Suprapubic skin (tissue), 4 donors: ENCODE results near the gene RPS6KA2.

Source experiments
- CTCF ChIP-seq, 2 donors: fragments of 200-600 bp in 1 of 2; fragments of 450-650 bp in 1 of 2; sonication (generic) in 1 of 2; IDR thresholded peaks; one replicate each; pipeline ENCODE4 v1.5.1; 2016 to 2019; ENCODE audit warnings: antibody characterized with exemption in 2 of 2, mild to moderate bottlenecking in 1 of 2, moderate library complexity in 1 of 2
- EP300 ChIP-seq: sonication (generic); formaldehyde crosslinking; IDR thresholded peaks from one replicate; pipeline ENCODE4 v1.6.1; 2017; ENCODE audit warnings: antibody characterized with exemption
- POLR2A ChIP-seq, 2 donors: fragments of 450-650 bp; IDR thresholded peaks; one replicate each; pipeline ENCODE4 v1.6.1; 2017; ENCODE audit warnings: antibody characterized with exemption in 2 of 2, mild to moderate bottlenecking in 2 of 2, moderate library complexity in 2 of 2
- POLR2AphosphoS5 ChIP-seq, 3 donors: sonication (generic); formaldehyde crosslinking; IDR thresholded peaks; one replicate each; pipeline ENCODE4 v1.6.1; 2017; ENCODE audit warnings: antibody characterized with exemption in 3 of 3

- no peak for TF ChIP-seq CTCF (IDR thresholded peaks at IDR 0.05)
- TF ChIP-seq EP300: no peak
- TF ChIP-seq POLR2AphosphoS5 (IDR thresholded peaks at IDR 0.05): no peak
- no peak for TF ChIP-seq POLR2A (IDR thresholded peaks at IDR 0.05)
Observed at GRCh38 chr6:166529586-166529985, 97.5 kb downstream of the RPS6KA2 start.
